AG04449 (cell line): ENCODE results near the gene PTTG1IP2.

Experiments
- CTCF ChIA-PET: fragments of 350-600 bp; formaldehyde crosslinking; extraction: SDS; loops from one replicate; lab custom pipeline; 2021; ENCODE audit warnings: antibody characterized with exemption; lab: Yijun Ruan, JAX
- POLR2A ChIA-PET: fragments of 400-600, 350-600 bp; formaldehyde crosslinking; extraction: SDS; loops from one replicate; lab custom pipeline; 2020; ENCODE audit warnings: antibody characterized with exemption, inconsistent platforms; lab: Yijun Ruan, JAX
- DNase-seq: peaks from one replicate; pipeline ENCODE4 v3.0.0-alpha.2; 2010; ENCODE audit warnings: low read depth, low spot score
- H3K4me3 ChIP-seq: 2 replicates; pipeline ENCODE4 v1.5.1; 2011; ENCODE audit warnings: low read depth, mild to moderate bottlenecking, control low read depth, low read length
- CTCF ChIP-seq: IDR thresholded peaks from one replicate; pipeline ENCODE4 v1.5.1; 2011; ENCODE audit warnings: mild to moderate bottlenecking, moderate library complexity, low read length, control low read depth, inconsistent platforms; ENCODE audit not compliant: insufficient read depth; ENCODE audit errors: missing control alignments

Gene PTTG1IP2

GRCh38 chr7:90485734-90486316, 16.4 kb downstream of the PTTG1IP2 start:
- CTCF ChIA-PET: no interaction called here
- no peak for TF ChIP-seq CTCF

GRCh38 chr7:90487808-90488207, 18.4 kb downstream of the PTTG1IP2 start:
- ChIA-PET POLR2A (no interaction called here), CTCF (no interaction called here)
- no peak for TF ChIP-seq CTCF
- no peak overlapping the region for H3K4me3 ChIP-seq
- no peak for DNase-seq

More at GRCh38 chr7:90485734-90486316, 16.4 kb downstream of the PTTG1IP2 start:
- no peak for DNase-seq
- no peak overlapping the region for H3K4me3 ChIP-seq
- POLR2A ChIA-PET: no interaction called here

GRCh38 chr7:90488220-90488619, 18.8 kb downstream of the PTTG1IP2 start:
- POLR2A ChIA-PET: no interaction called here
- CTCF ChIA-PET: no interaction called here
- H3K4me3 ChIP-seq: no peak overlapping the region
- DNase-seq: no peak
- no peak for TF ChIP-seq CTCF

GRCh38 chr7:90492250-90492649, 22.8 kb downstream of the PTTG1IP2 start:
- no peak for DNase-seq
- no peak overlapping the region for H3K4me3 ChIP-seq
- ChIA-PET CTCF (no interaction called here), POLR2A (no interaction called here)
- no peak for TF ChIP-seq CTCF

DNA sequence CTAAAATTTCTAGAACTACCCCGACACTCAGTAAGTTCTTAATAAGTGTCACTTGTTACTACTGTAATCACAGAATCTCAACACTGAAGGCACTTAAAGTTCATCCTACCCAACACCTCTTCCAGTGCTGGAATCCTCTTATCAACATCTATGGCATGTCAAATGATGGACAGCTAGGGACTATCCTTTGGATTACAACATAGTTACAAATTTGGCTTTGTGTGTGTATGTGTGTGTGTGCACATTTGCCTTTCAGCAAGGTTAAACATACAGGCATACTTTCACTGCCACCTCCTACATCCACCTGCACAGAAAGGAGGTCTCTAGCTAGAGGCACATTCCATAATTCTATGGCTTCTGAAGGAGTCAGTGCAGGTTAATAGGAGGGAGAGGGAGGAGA, 25.8 kb downstream of the PTTG1IP2 start:
- no peak for TF ChIP-seq CTCF
- H3K4me3 ChIP-seq: no peak overlapping the region
- ChIA-PET CTCF (interaction anchor here (0.7 kb wide), 1 partner anchor 539 kb away, joined by 3 read pairs; no protein-coding TSS in a partner anchor), POLR2A (no interaction called here)
- no peak for DNase-seq

DNA sequence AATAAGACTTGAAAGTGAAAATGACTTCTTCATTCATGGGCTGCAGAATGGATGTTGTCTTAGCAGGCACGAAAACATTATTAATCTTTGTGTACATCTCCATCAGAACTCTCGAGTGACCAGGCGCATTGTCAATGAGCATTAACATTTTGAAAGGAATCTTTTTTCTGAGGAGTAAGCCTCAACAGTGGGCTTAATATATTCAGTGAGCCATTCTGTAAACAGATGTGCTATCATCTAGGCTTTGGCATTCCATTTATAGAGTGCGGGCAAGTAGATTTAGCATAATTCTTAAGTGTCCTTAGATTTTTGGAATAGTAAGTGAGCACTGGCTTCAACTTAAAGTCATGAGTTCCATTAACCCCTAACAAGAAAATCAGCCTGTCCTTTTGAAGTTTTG, 33.1 kb downstream of the PTTG1IP2 start:
- no peak for DNase-seq
- no peak for TF ChIP-seq CTCF
- POLR2A ChIA-PET: no interaction called here
- H3K4me3 ChIP-seq: no peak overlapping the region
- CTCF ChIA-PET: no interaction called here
